ENCODE data around the gene ARL14EPL.

ARL14EPL gene

DNA sequence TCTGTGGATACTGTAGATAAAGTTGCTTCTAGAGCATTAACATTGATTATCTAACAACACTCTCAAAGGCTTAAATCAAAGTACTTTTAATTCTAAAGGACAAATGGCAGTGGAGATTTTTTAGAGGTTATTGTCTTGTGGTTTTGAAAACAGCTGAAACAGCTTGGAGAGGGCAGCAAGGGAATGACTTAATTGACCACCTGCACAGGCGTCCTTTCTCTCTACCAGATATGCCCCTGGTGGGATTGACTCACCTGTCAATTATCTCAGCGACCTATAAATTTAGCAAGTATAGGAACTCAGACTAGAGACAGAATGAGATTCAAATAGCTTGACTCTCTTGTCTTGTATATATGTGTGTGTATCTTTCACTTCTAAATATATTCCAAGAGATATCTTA, 13.5 kb downstream of the ARL14EPL start:
- 92 to 94% methylated on average over 2 of the region's 2 CpGs for WGBS, 2 experiments
- H3K36me3 ChIP-seq (ENCODE audit: control insufficient read depth, insufficient read depth, low read length), result no peaks in the 10 kb centered on the region
- H3K4me1 ChIP-seq (ENCODE audit: control insufficient read depth, insufficient read depth, low read length), result no peaks in the 10 kb centered on the region

GRCh38 chr5:116046261-116046660, 14.0 kb downstream of the ARL14EPL start:
- Histone ChIP-seq H3K4me1 (ENCODE audit: control insufficient read depth, insufficient read depth, low read length) (no peaks in the 10 kb centered on the region), H3K9me3 (ENCODE audit: control insufficient read depth, low read length) (no peaks in the 10 kb centered on the region), H3K36me3 (ENCODE audit: control insufficient read depth, insufficient read depth, low read length) (no peaks in the 10 kb centered on the region), H3K27me3 (ENCODE audit: control insufficient read depth, insufficient read depth, low read length, poor library complexity, severe bottlenecking) (no peaks in the 10 kb centered on the region), H3K27ac (ENCODE audit: insufficient read depth, low read depth, low read length, poor library complexity, severe bottlenecking) (no peak overlapping the region), H3K4me3 (ENCODE audit: insufficient read depth, low read depth, low read length) (no peak overlapping the region)
- 85 to 94% methylated on average over 2 to 3 of the region's 3 CpGs for WGBS, 2 experiments

More for the DNA sequence above, 13.5 kb downstream of the ARL14EPL start:
- Histone ChIP-seq H3K27ac (ENCODE audit: insufficient read depth, low read depth, low read length, poor library complexity, severe bottlenecking) (no peak overlapping the region), H3K4me3 (ENCODE audit: insufficient read depth, low read depth, low read length) (no peak overlapping the region), H3K9me3 (ENCODE audit: control insufficient read depth, low read length) (no peaks in the 10 kb centered on the region), H3K27me3 (ENCODE audit: control insufficient read depth, insufficient read depth, low read length, poor library complexity, severe bottlenecking) (no peaks in the 10 kb centered on the region)

DNA sequence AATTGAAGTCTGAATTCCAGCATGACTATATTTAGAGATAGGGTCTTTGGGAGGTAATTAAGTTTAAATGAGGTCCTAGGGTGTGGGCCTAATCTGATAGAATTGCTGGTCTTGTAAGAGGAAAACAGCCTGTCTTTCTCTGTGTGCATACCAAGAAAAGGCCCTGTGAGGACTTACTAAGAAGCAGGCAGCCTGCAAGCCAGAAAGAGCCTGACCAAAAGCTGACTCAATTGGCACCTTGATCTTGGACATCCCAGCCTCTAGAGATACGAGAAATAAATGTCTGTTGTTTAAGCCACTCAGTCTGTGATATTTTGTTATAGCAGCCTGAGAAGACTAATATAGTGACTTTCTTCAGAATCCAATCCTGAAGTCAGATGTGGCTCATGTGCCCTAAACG, 14.6 kb downstream of the ARL14EPL start:
- 86 to 94% methylated on average over 1 to 2 of the region's 2 CpGs for WGBS, 2 experiments
- H3K4me1 ChIP-seq (ENCODE audit: control insufficient read depth, insufficient read depth, low read length), result no peaks in the 10 kb centered on the region

DNA sequence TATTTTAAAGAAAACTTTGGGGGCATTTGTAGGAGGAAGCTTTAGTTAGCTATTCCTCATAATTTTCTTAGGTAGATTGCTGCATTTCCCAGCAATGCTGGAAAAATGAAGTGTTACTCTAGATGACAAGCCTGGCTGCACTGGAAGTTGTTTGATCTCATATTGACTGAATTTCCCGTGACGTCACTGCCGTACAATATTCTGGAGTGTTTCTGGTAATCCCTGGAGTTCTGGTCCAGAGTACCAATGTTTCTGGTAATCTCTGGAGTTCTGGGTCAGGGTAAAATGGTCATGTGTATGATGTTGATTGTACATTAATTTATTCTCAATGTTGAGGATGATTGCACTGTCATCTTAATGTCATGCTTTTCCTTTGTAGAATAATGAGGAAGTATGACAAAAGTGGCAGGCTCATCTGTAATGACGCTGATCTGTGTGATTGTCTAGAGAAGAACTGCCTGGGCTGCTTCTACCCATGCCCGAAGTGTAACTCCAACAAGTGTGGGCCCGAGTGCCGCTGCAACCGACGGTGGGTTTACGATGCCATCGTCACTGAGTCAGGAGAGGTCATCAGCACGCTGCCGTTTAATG, 26.2 kb downstream of the ARL14EPL start:
- no peak overlapping the region for H3K27ac ChIP-seq (ENCODE audit: insufficient read depth, low read depth, low read length, poor library complexity, severe bottlenecking)
- H3K4me1 ChIP-seq (ENCODE audit: control insufficient read depth, insufficient read depth, low read length), result no peaks in the 10 kb centered on the region
- no peak overlapping the region for H3K4me3 ChIP-seq (ENCODE audit: insufficient read depth, low read depth, low read length)
- no peaks in the 10 kb centered on the region for H3K36me3 ChIP-seq (ENCODE audit: control insufficient read depth, insufficient read depth, low read length)
- H3K27me3 ChIP-seq (ENCODE audit: control insufficient read depth, insufficient read depth, low read length, poor library complexity, severe bottlenecking), result no peaks in the 10 kb centered on the region
- WGBS, 2 experiments, result 87% methylated on average over 13 of the region's 13 CpGs
- H3K9me3 ChIP-seq (ENCODE audit: control insufficient read depth, low read length), result no peaks in the 10 kb centered on the region

More for the DNA sequence above, 14.6 kb downstream of the ARL14EPL start:
- H3K36me3 ChIP-seq (ENCODE audit: control insufficient read depth, insufficient read depth, low read length), result no peaks in the 10 kb centered on the region
- H3K27ac ChIP-seq (ENCODE audit: insufficient read depth, low read depth, low read length, poor library complexity, severe bottlenecking), result no peak overlapping the region
- no peaks in the 10 kb centered on the region for H3K27me3 ChIP-seq (ENCODE audit: control insufficient read depth, insufficient read depth, low read length, poor library complexity, severe bottlenecking)
- no peak overlapping the region for H3K4me3 ChIP-seq (ENCODE audit: insufficient read depth, low read depth, low read length)
- H3K9me3 ChIP-seq (ENCODE audit: control insufficient read depth, low read length), result no peaks in the 10 kb centered on the region

DNA sequence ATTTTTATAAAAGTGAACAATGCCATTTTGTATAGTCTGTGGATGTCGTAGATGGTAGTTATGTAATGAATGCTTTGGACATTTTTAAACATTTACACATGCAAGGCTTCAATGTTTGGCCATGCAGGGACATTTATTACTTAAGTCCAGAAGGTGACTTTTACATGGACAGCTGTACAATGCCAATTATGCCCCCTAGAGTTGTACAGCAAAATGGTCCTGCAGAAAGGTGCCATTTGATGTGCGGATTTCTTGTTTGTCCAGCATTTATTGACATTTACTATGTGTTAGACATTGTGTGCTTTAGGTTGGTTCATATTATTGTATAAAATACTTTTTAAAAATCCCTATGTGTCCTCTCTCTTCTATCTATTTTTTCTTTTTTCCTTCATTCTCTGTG, 30.1 kb downstream of the ARL14EPL start:
- H3K27me3 ChIP-seq (ENCODE audit: control insufficient read depth, insufficient read depth, low read length, poor library complexity, severe bottlenecking), result no peaks in the 10 kb centered on the region
- 90 to 97% methylated on average over 2 of the region's 2 CpGs for WGBS, 2 experiments
- H3K4me3 ChIP-seq (ENCODE audit: insufficient read depth, low read depth, low read length), result no peak overlapping the region
- no peaks in the 10 kb centered on the region for H3K36me3 ChIP-seq (ENCODE audit: control insufficient read depth, insufficient read depth, low read length)
- no peak overlapping the region for H3K27ac ChIP-seq (ENCODE audit: insufficient read depth, low read depth, low read length, poor library complexity, severe bottlenecking)
- no peaks in the 10 kb centered on the region for H3K4me1 ChIP-seq (ENCODE audit: control insufficient read depth, insufficient read depth, low read length)
- H3K9me3 ChIP-seq (ENCODE audit: control insufficient read depth, low read length), result no peaks in the 10 kb centered on the region

GRCh38 chr5:116063950-116064349, 31.7 kb downstream of the ARL14EPL start:
- Histone ChIP-seq H3K4me3 (ENCODE audit: insufficient read depth, low read depth, low read length) (no peak overlapping the region), H3K4me1 (ENCODE audit: control insufficient read depth, insufficient read depth, low read length) (no peaks in the 10 kb centered on the region), H3K27ac (ENCODE audit: insufficient read depth, low read depth, low read length, poor library complexity, severe bottlenecking) (no peak overlapping the region), H3K9me3 (ENCODE audit: control insufficient read depth, low read length) (no peaks in the 10 kb centered on the region), H3K27me3 (ENCODE audit: control insufficient read depth, insufficient read depth, low read length, poor library complexity, severe bottlenecking) (no peaks in the 10 kb centered on the region), H3K36me3 (ENCODE audit: control insufficient read depth, insufficient read depth, low read length) (no peaks in the 10 kb centered on the region)
- WGBS, 2 experiments, result 86 to 88% methylated on average over 2 to 3 of the region's 3 CpGs

- H3K27me3 ChIP-seq (ENCODE audit: control insufficient read depth, insufficient read depth, low read length, poor library complexity, severe bottlenecking), result no peaks in the 10 kb centered on the region
- H3K4me1 ChIP-seq (ENCODE audit: control insufficient read depth, insufficient read depth, low read length), result no peaks in the 10 kb centered on the region
- H3K36me3 ChIP-seq (ENCODE audit: control insufficient read depth, insufficient read depth, low read length), result no peaks in the 10 kb centered on the region
- H3K9me3 ChIP-seq (ENCODE audit: control insufficient read depth, low read length), result no peaks in the 10 kb centered on the region
- H3K4me3 ChIP-seq (ENCODE audit: insufficient read depth, low read depth, low read length), result no peak overlapping the region
- WGBS, 2 experiments, result 31 to 39% methylated on average over 3 to 4 of the region's 4 CpGs
- H3K27ac ChIP-seq (ENCODE audit: insufficient read depth, low read depth, low read length, poor library complexity, severe bottlenecking), result no peak overlapping the region
Observed at GRCh38 chr5:116068028-116068632, 35.9 kb downstream of the ARL14EPL start.

GRCh38 chr5:116071211-116071610, 38.9 kb downstream of the ARL14EPL start:
- Histone ChIP-seq H3K4me3 (ENCODE audit: insufficient read depth, low read depth, low read length) (no peak overlapping the region), H3K27ac (ENCODE audit: insufficient read depth, low read depth, low read length, poor library complexity, severe bottlenecking) (no peak overlapping the region), H3K36me3 (ENCODE audit: control insufficient read depth, insufficient read depth, low read length) (no peaks in the 10 kb centered on the region), H3K4me1 (ENCODE audit: control insufficient read depth, insufficient read depth, low read length) (no peaks in the 10 kb centered on the region), H3K9me3 (ENCODE audit: control insufficient read depth, low read length) (no peaks in the 10 kb centered on the region), H3K27me3 (ENCODE audit: control insufficient read depth, insufficient read depth, low read length, poor library complexity, severe bottlenecking) (no peaks in the 10 kb centered on the region)
- WGBS, 2 experiments, result 78 to 88% methylated on average over 1 of the region's 1 CpG

DNA sequence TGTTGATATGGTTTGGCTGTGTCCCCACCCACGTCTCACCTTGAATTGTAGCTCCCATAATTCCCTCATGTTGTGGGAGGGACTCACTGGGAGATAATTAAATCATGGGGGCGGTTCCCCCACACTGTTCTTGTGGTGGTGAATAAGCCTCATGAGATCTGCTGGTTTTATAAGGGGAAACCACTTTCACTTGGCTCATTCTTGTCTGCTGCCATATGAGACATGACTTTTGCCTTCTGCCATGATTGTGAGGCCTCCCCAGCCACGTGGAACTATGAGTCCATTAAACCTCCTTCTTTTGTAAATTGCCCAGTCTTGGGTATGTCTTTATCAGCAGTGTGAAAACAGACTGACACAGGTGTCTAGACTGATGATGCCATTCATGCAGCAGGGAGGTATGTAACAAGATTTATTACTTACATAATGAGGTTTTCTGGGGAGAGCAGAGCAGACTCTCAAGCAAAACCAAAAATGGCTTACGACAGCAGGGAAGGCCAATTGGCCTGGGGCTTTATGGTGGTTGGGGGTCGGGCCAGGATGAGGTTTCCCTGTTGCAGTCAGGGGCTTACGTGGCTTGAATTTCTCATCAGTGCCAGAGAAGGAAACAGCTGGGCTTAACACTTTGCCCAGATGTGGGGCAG, 43.0 kb downstream of the ARL14EPL start:
- Histone ChIP-seq H3K4me1 (ENCODE audit: control insufficient read depth, insufficient read depth, low read length) (no peaks in the 10 kb centered on the region), H3K4me3 (ENCODE audit: insufficient read depth, low read depth, low read length) (no peak overlapping the region), H3K36me3 (ENCODE audit: control insufficient read depth, insufficient read depth, low read length) (no peaks in the 10 kb centered on the region), H3K9me3 (ENCODE audit: control insufficient read depth, low read length) (no peaks in the 10 kb centered on the region), H3K27me3 (ENCODE audit: control insufficient read depth, insufficient read depth, low read length, poor library complexity, severe bottlenecking) (no peaks in the 10 kb centered on the region), H3K27ac (ENCODE audit: insufficient read depth, low read depth, low read length, poor library complexity, severe bottlenecking) (no peak overlapping the region)
- 86 to 89% methylated on average over 6 of the region's 6 CpGs for WGBS, 2 experiments

- no peaks in the 10 kb centered on the region for H3K36me3 ChIP-seq (ENCODE audit: control insufficient read depth, insufficient read depth, low read length)
- H3K27ac ChIP-seq (ENCODE audit: insufficient read depth, low read depth, low read length, poor library complexity, severe bottlenecking), result no peak overlapping the region
- 100% methylated on average over 1 of the region's 1 CpG; no CpG with 5 or more reads in 1 of the 2 experiments for WGBS, 2 experiments
- H3K27me3 ChIP-seq (ENCODE audit: control insufficient read depth, insufficient read depth, low read length, poor library complexity, severe bottlenecking), result no peaks in the 10 kb centered on the region
- no peak overlapping the region for H3K4me3 ChIP-seq (ENCODE audit: insufficient read depth, low read depth, low read length)
- no peaks in the 10 kb centered on the region for H3K4me1 ChIP-seq (ENCODE audit: control insufficient read depth, insufficient read depth, low read length)
- H3K9me3 ChIP-seq (ENCODE audit: control insufficient read depth, low read length), result no peaks in the 10 kb centered on the region
Observed at GRCh38 chr5:116076496-116076895, 44.2 kb downstream of the ARL14EPL start.

All from ectodermal cell (in vitro differentiated cells).